ENCODE measurements around the gene CAPNS1. TPM values are rescaled to one million over a fixed set of nuclear protein-coding genes. Genes with fewer than 3 reads are reported as not detected.
A peak's percentile ranks its signal among the peaks of the same experiment; 100 is the strongest.
"Not testable (repeated sequence)": the region's sequence is repeated elsewhere in the genome, so short reads cannot be mapped to it uniquely, and the experiment has no call there.

Gene CAPNS1
- total RNA-seq, 1 experiment from 2014 or later = 339 TPM

DNA sequence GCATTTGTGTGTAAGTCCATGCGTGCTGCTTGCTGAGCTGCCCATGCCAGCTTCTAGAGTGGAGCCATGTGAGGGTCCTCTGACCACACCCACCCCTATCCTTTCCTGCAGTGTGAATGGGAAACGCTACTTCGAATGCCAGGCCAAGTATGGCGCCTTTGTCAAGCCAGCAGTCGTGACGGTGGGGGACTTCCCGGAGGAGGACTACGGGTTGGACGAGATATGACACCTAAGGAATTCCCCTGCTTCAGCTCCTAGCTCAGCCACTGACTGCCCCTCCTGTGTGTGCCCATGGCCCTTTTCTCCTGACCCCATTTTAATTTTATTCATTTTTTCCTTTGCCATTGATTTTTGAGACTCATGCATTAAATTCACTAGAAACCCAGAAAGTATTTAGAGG is 14.3 kb upstream of the CAPNS1 start:
- Histone ChIP-seq H3K27me3 (no peaks in the 10 kb centered on the region), H3K36me3 (peaks cover 12% of the 10 kb centered on the region; the same call in 1 of the 2 replicates), H3K27ac (no peak overlapping the region), H3K4me3 (no peak overlapping the region), H3K9me3 (replicated peaks) (no peaks in the 10 kb centered on the region), H3K4me1 (no peaks in the 10 kb centered on the region)
- DNase-seq = no peak

DNA sequence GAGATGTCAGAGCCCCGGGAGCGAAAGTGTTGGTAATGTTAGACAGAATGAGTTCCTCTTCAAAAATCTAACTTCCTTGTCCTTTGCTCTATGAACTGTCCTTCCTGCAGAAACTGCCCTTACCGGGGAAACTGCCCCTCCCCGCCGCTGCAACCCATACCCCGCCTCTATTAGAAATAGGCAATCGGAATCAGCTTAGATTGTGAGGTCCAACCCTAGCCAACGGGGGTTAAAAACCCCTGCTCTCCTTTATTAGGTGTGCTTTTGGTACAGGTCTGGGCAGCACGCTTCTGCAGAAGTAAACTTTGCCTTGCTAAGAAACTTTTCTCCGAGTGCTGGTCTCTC is 11.5 kb upstream of the CAPNS1 start:
- Histone ChIP-seq H3K9me3 (replicated peaks) (no peaks in the 10 kb centered on the region), H3K4me1 (no peaks in the 10 kb centered on the region), H3K27ac (peak overlapping the region; percentile 56), H3K36me3 (peaks cover 9% of the 10 kb centered on the region; the same call in 1 of the 2 replicates), H3K27me3 (no peaks in the 10 kb centered on the region), H3K4me3 (peak overlapping the region; percentile 53)
- DNase-seq = no peak

DNA sequence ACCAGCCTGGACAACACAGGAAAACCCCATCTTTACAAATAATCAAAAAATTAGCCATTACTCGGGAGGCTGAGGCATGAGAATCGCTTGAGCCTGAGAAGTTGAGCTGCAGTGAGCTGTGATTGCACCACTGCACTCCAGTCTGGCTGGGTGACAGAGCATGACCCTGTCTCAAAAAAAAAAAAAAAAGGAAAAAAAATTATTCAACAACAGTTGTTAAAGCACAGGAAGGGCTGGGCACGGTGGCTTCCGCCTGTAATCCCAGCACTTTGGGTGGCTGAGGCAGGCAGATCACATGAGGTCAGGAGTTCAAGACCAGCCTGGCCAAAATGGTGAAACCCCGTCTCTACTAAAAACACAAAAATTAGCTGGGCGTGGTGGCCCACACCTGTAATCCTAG is 8.6 kb upstream of the CAPNS1 start:
- H3K9me3 ChIP-seq (replicated peaks); H3K27ac ChIP-seq; H3K4me3 ChIP-seq; DNase-seq; H3K4me1 ChIP-seq; H3K27me3 ChIP-seq; H3K36me3 ChIP-seq: not testable (repeated sequence)

DNA sequence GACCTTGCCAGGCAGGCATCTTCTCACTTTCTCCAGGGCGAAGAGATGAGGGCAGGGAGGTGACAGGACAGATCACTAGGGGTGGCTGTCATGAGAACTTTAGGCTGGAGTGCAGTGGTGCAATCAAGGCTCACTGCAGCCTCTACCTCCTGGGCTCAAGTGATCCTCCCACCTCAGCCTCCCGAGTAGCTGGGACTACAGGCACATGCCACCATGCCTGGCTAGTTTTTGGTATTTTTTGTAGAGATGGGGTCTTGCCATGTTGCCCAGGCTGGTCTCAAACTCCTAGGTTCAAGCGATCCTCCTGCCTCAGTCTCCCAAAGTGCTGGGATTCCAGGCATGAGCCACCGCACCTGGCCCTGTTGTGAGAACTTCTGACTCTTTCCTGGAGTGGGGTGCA is 5.0 kb upstream of the CAPNS1 start:
- H3K27me3 ChIP-seq; DNase-seq; H3K9me3 ChIP-seq (replicated peaks); H3K4me1 ChIP-seq; H3K36me3 ChIP-seq; H3K4me3 ChIP-seq; H3K27ac ChIP-seq: not testable (repeated sequence)

DNA sequence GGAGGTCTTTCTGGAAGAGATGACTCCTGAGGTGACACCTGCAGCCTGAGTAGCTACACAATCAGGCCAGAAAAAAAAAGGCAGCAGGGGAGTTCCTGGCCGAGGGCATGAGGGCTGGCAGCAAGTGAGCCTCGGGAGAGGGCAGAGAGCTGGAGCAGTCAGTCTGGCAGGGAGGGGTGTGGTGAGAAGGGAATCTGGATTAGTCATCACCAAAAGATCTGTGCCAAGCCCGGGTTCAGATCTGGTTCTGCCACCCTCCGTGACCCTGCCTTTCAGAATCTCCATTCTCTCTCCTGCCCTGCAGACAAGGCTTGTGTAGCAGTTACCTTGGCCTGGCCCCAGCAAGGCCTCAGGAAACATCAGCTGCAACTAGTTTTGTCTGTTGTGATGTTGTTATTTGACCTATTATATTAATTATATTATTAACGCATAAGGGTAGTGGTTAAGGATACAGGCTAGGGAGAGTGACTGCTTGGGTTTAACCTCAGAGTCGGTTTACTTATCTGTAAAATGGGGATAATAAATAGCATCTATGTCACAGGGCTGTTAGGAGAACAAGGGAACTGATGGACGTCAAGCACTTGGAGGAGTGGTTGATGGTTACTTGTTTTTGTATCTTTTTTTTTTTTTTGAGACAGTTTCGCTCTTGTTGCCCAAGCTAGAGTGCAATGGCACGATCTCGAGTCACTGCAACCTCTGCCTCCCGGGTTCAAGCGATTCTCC is 2.7 kb upstream of the CAPNS1 start:
- H3K27me3 ChIP-seq = no peaks in the 10 kb centered on the region
- no peaks in the 10 kb centered on the region for H3K9me3 ChIP-seq (replicated peaks)
- no peak overlapping the region for H3K4me3 ChIP-seq
- H3K27ac ChIP-seq = no peak overlapping the region
- DNase-seq = peak in 1 of 2 experiments; percentile 34
- H3K36me3 ChIP-seq = peaks cover 7% of the 10 kb centered on the region
- peaks cover 5% of the 10 kb centered on the region; the same call in 1 of the 2 replicates for H3K4me1 ChIP-seq

DNA sequence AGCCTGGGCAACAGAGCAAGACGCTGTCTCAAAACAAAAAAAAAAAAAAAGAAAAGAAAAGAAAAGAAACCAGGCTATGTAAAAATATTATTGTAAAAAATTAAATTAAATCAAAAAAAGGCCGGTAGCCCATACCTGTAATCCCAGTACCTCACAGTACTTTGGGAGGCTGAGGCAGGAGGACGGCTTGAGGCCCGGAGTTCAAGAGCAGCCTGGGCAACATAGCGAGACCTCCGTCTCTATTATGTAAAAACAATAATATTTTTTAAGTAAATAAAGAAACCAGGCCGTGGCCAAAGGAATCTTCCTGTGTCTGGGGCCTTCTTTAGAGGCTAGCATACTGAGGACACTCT is 770 bp upstream of the CAPNS1 start:
- H3K4me1 ChIP-seq = peaks cover 5% of the 10 kb centered on the region; the same call in 1 of the 2 replicates
- DNase-seq = no peak
- no peaks in the 10 kb centered on the region for H3K27me3 ChIP-seq
- no peaks in the 10 kb centered on the region for H3K9me3 ChIP-seq (replicated peaks)
- H3K27ac ChIP-seq = peak overlapping the region; percentile 85
- peak overlapping the region; percentile 91 for H3K4me3 ChIP-seq
- peaks cover 19% of the 10 kb centered on the region for H3K36me3 ChIP-seq

DNA sequence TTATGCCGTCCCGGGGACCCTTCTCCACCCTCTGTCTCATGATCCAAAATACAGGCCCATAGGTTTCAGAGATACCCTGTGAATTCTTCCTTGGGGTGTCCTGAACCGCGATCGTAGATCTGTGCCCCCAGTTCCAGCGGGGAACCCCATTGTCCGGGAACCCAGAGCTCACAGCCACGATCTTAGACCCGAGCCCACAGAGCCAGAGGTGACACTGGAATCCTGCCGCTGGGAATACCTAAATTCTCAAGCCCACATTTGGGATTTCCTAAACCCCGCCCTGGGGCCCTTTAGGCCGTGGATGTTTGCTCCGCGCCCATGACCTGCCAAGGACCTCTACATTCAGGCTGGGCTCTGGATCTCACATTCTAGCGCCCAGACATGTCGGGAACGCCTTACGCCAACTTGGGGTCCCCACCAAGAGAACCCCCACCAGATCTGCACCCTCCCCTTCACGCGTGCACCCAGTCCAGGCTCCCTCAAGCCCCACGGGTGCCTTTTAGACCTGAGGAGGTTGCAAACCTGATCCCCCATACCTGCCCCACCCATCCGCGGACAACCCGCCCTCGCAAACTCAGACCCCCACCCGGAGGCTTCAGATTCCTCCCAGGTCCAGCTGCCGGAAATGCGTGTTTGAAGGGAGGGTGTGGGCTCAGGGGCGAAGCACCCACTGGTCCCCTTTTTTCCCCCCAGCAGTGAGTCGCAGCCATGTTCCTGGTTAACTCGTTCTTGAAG is 605 bp downstream of the CAPNS1 start:
- peaks cover 5% of the 10 kb centered on the region; the same call in 1 of the 2 replicates for H3K4me1 ChIP-seq
- no peaks in the 10 kb centered on the region for H3K9me3 ChIP-seq (replicated peaks)
- peaks cover 33% of the 10 kb centered on the region for H3K36me3 ChIP-seq
- no peaks in the 10 kb centered on the region for H3K27me3 ChIP-seq
- H3K4me3 ChIP-seq = peak overlapping the region; percentile 91
- peak; percentile 70 to 73 for DNase-seq
- H3K27ac ChIP-seq = peak overlapping the region; percentile 85

DNA sequence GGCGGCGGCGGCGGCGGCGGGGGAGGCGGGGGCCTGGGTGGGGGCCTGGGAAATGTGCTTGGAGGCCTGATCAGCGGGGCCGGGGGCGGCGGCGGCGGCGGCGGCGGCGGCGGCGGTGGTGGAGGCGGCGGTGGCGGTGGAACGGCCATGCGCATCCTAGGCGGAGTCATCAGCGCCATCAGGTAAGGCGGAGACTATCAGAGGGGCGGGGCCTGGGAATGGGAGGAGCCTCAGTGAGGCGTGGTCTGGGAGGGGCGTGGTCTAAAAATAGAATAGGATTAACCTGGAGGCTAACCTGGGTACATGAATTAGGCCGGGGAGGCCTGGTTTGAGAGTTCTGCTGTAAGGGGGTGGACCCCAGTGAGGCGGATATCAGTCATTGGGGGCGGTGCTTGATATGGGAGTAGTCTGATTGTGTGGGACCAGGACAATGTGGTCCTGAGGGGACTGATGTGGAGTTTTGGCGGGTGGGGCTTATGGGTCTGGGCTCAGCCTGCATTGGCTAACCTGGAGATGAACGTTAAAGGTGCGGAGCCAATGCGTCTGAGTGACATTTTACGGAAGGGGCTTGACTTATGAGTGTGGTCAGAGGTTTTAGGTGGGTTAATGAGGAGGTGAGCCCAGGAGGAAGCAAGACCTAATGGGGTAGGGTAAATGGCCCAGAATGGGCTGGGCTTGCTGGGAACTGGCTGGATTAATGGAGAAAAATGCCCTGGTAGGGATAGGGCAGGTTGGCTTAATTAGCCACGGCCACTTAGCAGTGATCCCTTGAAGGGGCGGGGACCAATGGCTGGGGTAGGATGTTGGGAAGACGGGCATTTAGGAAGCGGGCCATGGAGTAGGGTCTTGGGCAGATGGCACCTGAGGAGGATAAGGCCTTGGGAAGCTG is 1.4 kb downstream of the CAPNS1 start:
- Histone ChIP-seq H3K9me3 (replicated peaks) (no peaks in the 10 kb centered on the region), H3K4me1 (peaks cover 5% of the 10 kb centered on the region; the same call in 1 of the 2 replicates), H3K27me3 (no peaks in the 10 kb centered on the region), H3K36me3 (peaks cover 41% of the 10 kb centered on the region), H3K4me3 (peak overlapping the region; percentile 91), H3K27ac (peak overlapping the region; percentile 6; the same call in 1 of the 2 replicates)
- peak; percentile 83 to 90 for DNase-seq

DNA sequence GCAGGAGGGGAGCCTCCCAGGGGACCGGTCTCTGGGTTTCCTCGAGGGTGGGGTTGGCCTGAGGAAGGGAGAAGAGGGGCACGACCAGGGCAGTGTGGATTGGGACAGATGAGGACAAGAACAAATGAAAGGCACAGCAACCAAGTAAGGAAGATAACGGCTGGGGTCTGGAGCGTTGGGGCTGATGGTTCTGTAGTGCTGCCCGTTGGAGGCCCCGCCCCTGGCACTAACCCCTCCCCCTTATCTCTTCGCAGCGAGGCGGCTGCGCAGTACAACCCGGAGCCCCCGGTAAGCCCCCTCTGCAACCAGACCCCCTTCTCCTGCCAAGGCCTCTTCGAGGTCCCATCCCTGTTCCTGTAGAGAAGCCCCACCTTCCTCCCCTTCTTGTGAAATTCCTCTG is 2.2 kb downstream of the CAPNS1 start:
- no peaks in the 10 kb centered on the region for H3K9me3 ChIP-seq (replicated peaks)
- peaks cover 49% of the 10 kb centered on the region for H3K36me3 ChIP-seq
- H3K27ac ChIP-seq = no peak overlapping the region
- DNase-seq = no peak
- no peaks in the 10 kb centered on the region for H3K27me3 ChIP-seq
- no peak overlapping the region for H3K4me3 ChIP-seq
- H3K4me1 ChIP-seq = peaks cover 5% of the 10 kb centered on the region; the same call in 1 of the 2 replicates

DNA sequence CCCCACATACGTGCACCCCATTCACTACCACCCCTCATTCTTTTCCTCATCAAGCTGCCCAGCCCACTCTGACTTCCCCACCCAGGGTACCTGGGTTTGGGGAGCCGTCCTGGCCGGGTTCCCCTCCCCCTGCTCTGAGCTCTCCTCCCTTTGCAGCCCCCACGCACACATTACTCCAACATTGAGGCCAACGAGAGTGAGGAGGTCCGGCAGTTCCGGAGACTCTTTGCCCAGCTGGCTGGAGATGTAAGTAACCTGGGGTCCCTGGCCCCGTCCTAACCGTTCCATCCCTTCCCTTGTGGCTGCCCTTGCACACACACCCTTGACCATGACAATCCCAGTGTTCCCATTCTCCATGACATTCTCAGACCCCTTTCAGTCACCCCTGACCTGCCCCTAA is 2.6 kb downstream of the CAPNS1 start:
- no peaks in the 10 kb centered on the region for H3K27me3 ChIP-seq
- peaks cover 5% of the 10 kb centered on the region; the same call in 1 of the 2 replicates for H3K4me1 ChIP-seq
- DNase-seq = no peak
- H3K4me3 ChIP-seq = no peak overlapping the region
- no peaks in the 10 kb centered on the region for H3K9me3 ChIP-seq (replicated peaks)
- H3K36me3 ChIP-seq = peaks cover 53% of the 10 kb centered on the region
- no peak overlapping the region for H3K27ac ChIP-seq

DNA sequence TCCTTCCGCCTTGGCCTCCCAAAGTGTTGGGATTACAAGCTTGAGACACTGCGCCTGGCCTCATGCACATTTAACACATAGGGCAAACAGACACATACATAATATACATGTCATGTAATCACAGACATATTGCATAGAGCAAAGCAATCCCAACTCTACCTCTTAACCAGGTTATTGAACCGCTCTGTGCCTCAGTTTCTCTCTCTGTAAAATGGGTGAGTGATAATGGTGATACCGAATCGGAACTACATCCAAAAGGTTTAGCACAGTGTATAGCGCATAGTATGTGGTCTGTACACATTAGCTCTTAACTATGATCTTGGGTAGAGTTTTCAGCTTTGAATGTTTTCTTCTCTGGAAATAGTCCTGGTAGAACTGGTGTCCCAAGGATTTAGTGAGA is 4.8 kb downstream of the CAPNS1 start:
- H3K4me1 ChIP-seq = peaks cover 5% of the 10 kb centered on the region; the same call in 1 of the 2 replicates
- no peaks in the 10 kb centered on the region for H3K27me3 ChIP-seq
- no peak overlapping the region for H3K4me3 ChIP-seq
- peaks cover 69% of the 10 kb centered on the region for H3K36me3 ChIP-seq
- DNase-seq = no peak
- no peaks in the 10 kb centered on the region for H3K9me3 ChIP-seq (replicated peaks)
- H3K27ac ChIP-seq = no peak overlapping the region

DNA sequence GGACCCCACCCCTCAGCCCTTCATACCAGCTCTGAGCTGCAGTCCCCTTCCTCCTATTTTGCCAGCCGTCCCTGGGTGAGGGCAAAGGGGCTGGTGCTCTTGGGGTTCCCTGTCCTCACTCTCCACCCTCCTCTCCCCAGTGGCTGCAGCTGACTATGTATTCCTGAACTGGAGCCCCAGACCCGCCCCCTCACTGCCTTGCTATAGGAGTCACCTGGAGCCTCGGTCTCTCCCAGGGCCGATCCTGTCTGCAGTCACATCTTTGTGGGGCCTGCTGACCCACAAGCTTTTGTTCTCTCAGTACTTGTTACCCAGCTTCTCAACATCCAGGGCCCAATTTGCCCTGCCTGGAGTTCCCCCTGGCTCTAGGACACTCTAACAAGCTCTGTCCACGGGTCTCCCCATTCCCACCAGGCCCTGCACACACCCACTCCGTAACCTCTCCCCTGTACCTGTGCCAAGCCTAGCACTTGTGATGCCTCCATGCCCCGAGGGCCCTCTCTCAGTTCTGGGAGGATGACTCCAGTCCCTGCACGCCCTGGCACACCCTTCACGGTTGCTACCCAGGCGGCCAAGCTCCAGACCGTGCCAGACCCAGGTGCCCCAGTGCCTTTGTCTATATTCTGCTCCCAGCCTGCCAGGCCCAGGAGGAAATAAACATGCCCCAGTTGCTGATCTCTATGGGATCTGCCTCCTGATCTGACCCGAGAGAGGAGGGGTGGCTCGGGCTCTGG is 10.0 kb downstream of the CAPNS1 start:
- H3K27me3 ChIP-seq = no peaks in the 10 kb centered on the region
- no peak for DNase-seq
- H3K4me3 ChIP-seq = no peak overlapping the region
- H3K27ac ChIP-seq = no peak overlapping the region
- H3K36me3 ChIP-seq = peaks cover 85% of the 10 kb centered on the region
- no peaks in the 10 kb centered on the region for H3K4me1 ChIP-seq
- H3K9me3 ChIP-seq (replicated peaks) = no peaks in the 10 kb centered on the region; the same call in 1 of the 2 replicates

DNA sequence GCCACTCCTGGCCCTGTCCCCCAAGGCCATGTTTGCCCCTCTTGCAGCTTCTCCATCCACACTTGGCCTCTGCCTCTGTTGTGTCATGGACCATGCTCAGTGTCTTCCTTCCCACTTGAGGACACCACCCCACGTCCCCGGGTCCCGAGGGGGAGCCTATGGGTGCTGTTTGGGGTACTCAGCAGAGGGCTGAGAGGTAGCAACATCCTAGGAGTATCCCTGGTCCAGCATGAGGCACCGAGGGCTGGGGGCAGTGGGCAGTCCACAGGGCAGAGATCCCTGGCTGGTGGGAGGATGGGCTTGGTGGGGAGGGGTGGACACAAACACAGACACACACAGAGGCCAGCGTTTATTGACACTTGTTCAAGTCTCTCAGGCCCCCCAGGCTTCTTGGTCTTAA is 10.7 kb downstream of the CAPNS1 start:
- Histone ChIP-seq H3K36me3 (peaks cover 78% of the 10 kb centered on the region), H3K27me3 (no peaks in the 10 kb centered on the region), H3K4me3 (no peak overlapping the region), H3K27ac (no peak overlapping the region), H3K4me1 (peaks cover 3% of the 10 kb centered on the region; the same call in 1 of the 2 replicates), H3K9me3 (replicated peaks) (no peaks in the 10 kb centered on the region; the same call in 1 of the 2 replicates)
- no peak for DNase-seq
